IMR-90 (cell line): Measurements from ENCODE around the gene COL25A1. TPM values are rescaled to one million over a fixed set of nuclear protein-coding genes. Genes with fewer than 3 reads are reported as not detected.

ENCODE experiments used
- ATAC-seq: fragments of 200-7000 bp; cut with Tn5 transposase; 2 replicates; pipeline ENCODE4 v1.9.1; 2020; ENCODE audit warnings: low read depth, mild to moderate bottlenecking, moderate library complexity
- BruUV-seq: library from RNA; stranded (reverse); fragments of 400-500 nt; replicated peaks from 2 replicates; lab custom pipeline; 2021; lab: Mats Ljungman, UMichigan
- CTCF ChIA-PET: fragments of 300-600 bp; formaldehyde crosslinking; extraction: SDS; loops from one replicate; lab custom pipeline; 2021; ENCODE audit warnings: antibody characterized with exemption; lab: Yijun Ruan, JAX
- POLR2A ChIA-PET: fragments of 300-600 bp; sonication (Branson Sonifier 250); formaldehyde crosslinking; loops from one replicate; lab custom pipeline; 2022; ENCODE audit warnings: antibody characterized with exemption; ENCODE audit not compliant: unreplicated experiment; lab: Charles Lee
- DNase-seq: peaks from one replicate; pipeline ENCODE4 v3.0.0; 2013
- H2AFZ ChIP-seq: replicated peaks from 2 replicates; pipeline ENCODE3; 2013; ENCODE audit warnings: low read length, mild to moderate bottlenecking; ENCODE audit not compliant: poor library complexity
- H2AK5ac ChIP-seq: 2 replicates; pipeline ENCODE4 v1.6.1; 2013; ENCODE audit warnings: low read depth, low read length, inconsistent platforms
- H2AK9ac ChIP-seq: replicated peaks from 2 replicates; pipeline ENCODE3; 2013; ENCODE audit warnings: mild to moderate bottlenecking, low read depth, low read length, moderate library complexity; ENCODE audit not compliant: poor library complexity
- H2BK120ac ChIP-seq: 2 replicates; pipeline ENCODE4 v1.6.1; 2013; ENCODE audit warnings: low read depth, low read length, inconsistent platforms
- H2BK15ac ChIP-seq: 3 replicates; pipeline ENCODE4 v1.6.1; 2013; ENCODE audit warnings: low read depth, low read length, inconsistent platforms
- H2BK20ac ChIP-seq: 2 replicates; pipeline ENCODE4 v1.6.1; 2013; ENCODE audit warnings: low read depth, mild to moderate bottlenecking, inconsistent platforms, low read length, moderate library complexity
- H2BK5ac ChIP-seq: 2 replicates; pipeline ENCODE4 v1.6.1; 2013; ENCODE audit warnings: mild to moderate bottlenecking, low read depth, low read length, inconsistent platforms; ENCODE audit not compliant: poor library complexity, severe bottlenecking
- H3K14ac ChIP-seq: replicated peaks from 2 replicates; pipeline ENCODE4 v1.6.1; 2013; ENCODE audit warnings: low read depth, low read length, inconsistent platforms
- H3K18ac ChIP-seq: 2 replicates; pipeline ENCODE4 v1.6.1; 2013; ENCODE audit warnings: low read depth, low read length, control low read depth
- H3K23ac ChIP-seq: 2 replicates; pipeline ENCODE4 v1.6.1; 2013; ENCODE audit warnings: low read depth, low read length, inconsistent platforms
- H3K27ac ChIP-seq: 2 replicates; pipeline ENCODE4 v1.5.1; 2013; ENCODE audit warnings: mild to moderate bottlenecking, control low read depth, low read length; ENCODE audit not compliant: insufficient read depth
- H3K27me3 ChIP-seq: 2 replicates; pipeline ENCODE4 v1.6.1; 2013; ENCODE audit warnings: low read length; ENCODE audit not compliant: control insufficient read depth, insufficient read depth
- H3K36me3 ChIP-seq: 2 replicates; pipeline ENCODE4 v1.6.1; 2013; ENCODE audit warnings: low read length, mixed read lengths; ENCODE audit not compliant: control insufficient read depth, insufficient read depth
- H3K4ac ChIP-seq: 2 replicates; pipeline ENCODE4 v1.6.1; 2013; ENCODE audit warnings: low read depth, low read length, inconsistent platforms
- H3K4me1 ChIP-seq: 2 replicates; pipeline ENCODE4 v1.6.1; 2013; ENCODE audit warnings: low read length, mixed read lengths; ENCODE audit not compliant: control insufficient read depth, insufficient read depth
- H3K4me2 ChIP-seq: 2 replicates; pipeline ENCODE4 v1.6.1; 2013; ENCODE audit warnings: low read depth, mild to moderate bottlenecking, control low read depth, low read length, moderate library complexity
- H3K4me3 ChIP-seq: 2 replicates; pipeline ENCODE4 v1.5.1; 2013; ENCODE audit warnings: low read depth, mild to moderate bottlenecking, control low read depth, low read length, moderate library complexity; ENCODE audit not compliant: insufficient read depth
- H3K56ac ChIP-seq: 2 replicates; pipeline ENCODE4 v1.6.1; 2013; ENCODE audit warnings: low read length, inconsistent platforms; ENCODE audit not compliant: insufficient read depth; ENCODE audit errors: extremely low read depth
- H3K79me1 ChIP-seq, 2 experiments: 2 replicates each; pipeline ENCODE4 v1.6.1; 2013; ENCODE audit warnings: low read length in 2 of 2, inconsistent platforms in 1 of 2, low read depth in 1 of 2
- H3K9ac ChIP-seq: 2 replicates; pipeline ENCODE4 v1.6.1; 2013; ENCODE audit warnings: low read depth, low read length, control low read depth
- H3K9me1 ChIP-seq: 2 replicates; pipeline ENCODE4 v1.6.1; 2013; ENCODE audit warnings: low read length, inconsistent platforms; ENCODE audit not compliant: insufficient read depth
- H3K9me3 ChIP-seq: 2 replicates; pipeline ENCODE4 v1.6.1; 2013; ENCODE audit warnings: low read length; ENCODE audit not compliant: control insufficient read depth, insufficient read depth
- H4K20me1 ChIP-seq: 2 replicates; pipeline ENCODE4 v1.6.1; 2013; ENCODE audit warnings: low read length, inconsistent platforms; ENCODE audit not compliant: insufficient read depth
- H4K5ac ChIP-seq: 2 replicates; pipeline ENCODE4 v1.6.1; 2013; ENCODE audit warnings: mild to moderate bottlenecking, low read depth, low read length, control low read depth
- H4K8ac ChIP-seq, 2 experiments: 2 replicates each; pipeline ENCODE4 v1.6.1; 2013; ENCODE audit warnings: low read depth in 2 of 2, low read length in 2 of 2, control low read depth in 1 of 2, inconsistent platforms in 1 of 2
- H4K91ac ChIP-seq: 2 replicates; pipeline ENCODE4 v1.6.1; 2013; ENCODE audit warnings: low read depth, low read length, inconsistent platforms; ENCODE audit not compliant: insufficient read depth
- BHLHE40 ChIP-seq: fragments of 150-350 bp; IDR thresholded peaks from 2 replicates; pipeline ENCODE4 v1.6.1; 2016; ENCODE audit warnings: mild to moderate bottlenecking, low read depth, low read length
- CEBPB ChIP-seq: IDR thresholded peaks from 2 replicates; pipeline ENCODE4 v1.6.1; 2012; ENCODE audit warnings: low read depth, low read length, improper control_type of control experiment
- CHD1 ChIP-seq: IDR thresholded peaks from 2 replicates; pipeline ENCODE4 v1.6.1; 2012; ENCODE audit warnings: low read depth, low read length, improper control_type of control experiment
- FOS ChIP-seq: fragments of 150-350 bp; IDR thresholded peaks from 2 replicates; pipeline ENCODE4 v1.6.1; 2016; ENCODE audit warnings: low read depth, low read length
- MAFK ChIP-seq: IDR thresholded peaks from 2 replicates; pipeline ENCODE4 v1.6.1; 2012; ENCODE audit warnings: low read depth, low read length, improper control_type of control experiment
- MAZ ChIP-seq: IDR thresholded peaks from 2 replicates; pipeline ENCODE4 v1.6.1; 2012; ENCODE audit warnings: low read depth, mild to moderate bottlenecking, low read length, improper control_type of control experiment, moderate library complexity, borderline replicate concordance
- MXI1 ChIP-seq: IDR thresholded peaks from 2 replicates; pipeline ENCODE4 v1.6.1; 2012; ENCODE audit warnings: low read depth, mild to moderate bottlenecking, low read length, moderate library complexity, borderline replicate concordance
- NFE2L2 ChIP-seq: fragments of 150-350 bp; IDR thresholded peaks from 2 replicates; pipeline ENCODE4 v1.6.1; 2016; ENCODE audit warnings: low read depth, mild to moderate bottlenecking, low read length
- POLR2A ChIP-seq: IDR thresholded peaks from 2 replicates; pipeline ENCODE4 v1.6.1; 2012; ENCODE audit warnings: mild to moderate bottlenecking, low read depth, low read length
- RAD21 ChIP-seq: IDR thresholded peaks from 2 replicates; pipeline ENCODE4 v1.6.1; 2012; ENCODE audit warnings: low read length, improper control_type of control experiment
- RCOR1 ChIP-seq: IDR thresholded peaks from 2 replicates; pipeline ENCODE4 v1.6.1; 2012; ENCODE audit warnings: mild to moderate bottlenecking, low read length, improper control_type of control experiment; ENCODE audit not compliant: insufficient replicate concordance
- RFX5 ChIP-seq: IDR thresholded peaks from 2 replicates; pipeline ENCODE4 v1.8.0; 2012; ENCODE audit warnings: low read depth, mild to moderate bottlenecking, low read length, moderate library complexity
- SMC3 ChIP-seq: fragments of 150-350 bp; IDR thresholded peaks from 2 replicates; pipeline ENCODE4 v1.6.1; 2016; ENCODE audit warnings: low read depth, mild to moderate bottlenecking, antibody characterized with exemption, low read length, moderate library complexity
- WGBS, 2 experiments: methylation state at CpG; one replicate each; pipeline versions ENCODE4 v1.1.5 to v1.1.7; 2013; ENCODE audit warnings: missing lambda C conversion rate in 2 of 2; ENCODE audit not compliant: insufficient read length in 1 of 2; ENCODE audit errors: extremely low coverage in 2 of 2; 5-methylcytosine and 5-hydroxymethylcytosine counted together
- dilution Hi-C: fragments of 300-500 bp; cut with HindIII; formaldehyde crosslinking; loops from one replicate; pipeline ENCODE4 v1.14.3; 2018; ENCODE audit warnings: low sequenced_read_pairs; ENCODE audit not compliant: unreplicated experiment
- in situ Hi-C: fragments of 300-500 bp; cut with MboI; formaldehyde crosslinking; loops from 3 replicates; pipeline ENCODE4 v1.14.3; 2019; ENCODE audit warnings: low sequenced_read_pairs, inconsistent platforms, mixed read lengths
- intact Hi-C: fragments of 100-400 bp; cut with micrococcal nuclease; formaldehyde crosslinking; loops from 2 replicates; pipeline ENCODE4 v1.10.0; 2022
- polyA plus RNA-seq, 3 experiments: library from polyadenylated mRNA; depleted of rRNA; stranded (reverse); fragments of >200 nt; gene quantifications; 2 replicates each; pipeline ENCODE4 v1.2.3, GENCODE V29; 2012; ENCODE audit warnings: low replicate concordance in 1 of 3
- total RNA-seq: library from RNA; depleted of rRNA; stranded (reverse); fragments of >200 nt; gene quantifications from 2 replicates; pipeline ENCODE4 v1.2.3, GENCODE V29; 2012
- TF ChIP-seq, protein P1 (sequence below): conservative IDR thresholded peaks from 2 replicates; pipeline ENCODE4 v1.5.1; 2012; ENCODE audit warnings: mild to moderate bottlenecking, low read depth, low read length, improper control_type of control experiment
- TF ChIP-seq, protein P2 (sequence below): fragments of 150-350 bp; IDR thresholded peaks from 2 replicates; pipeline ENCODE4 v1.6.1; 2017; ENCODE audit warnings: mild to moderate bottlenecking, antibody characterized with exemption, low read length, low read depth
- TF ChIP-seq, protein P3 (sequence below): fragments of 150-350 bp; IDR thresholded peaks from 2 replicates; pipeline ENCODE4 v1.6.1; 2016; ENCODE audit warnings: low read depth, mild to moderate bottlenecking, low read length, moderate library complexity, borderline replicate concordance

The COL25A1 gene
- total and polyA plus RNA-seq, 2 of the 4 experiments (the other 2 are of a cell fraction) = under 0.01 to 0.05 TPM

- Histone ChIP-seq H3K79me1 (no peaks in the 10 kb centered on the region), H4K8ac (no peak overlapping the region), H3K56ac (no peak overlapping the region), H3K18ac (no peak overlapping the region), H3K4me1 (no peaks in the 10 kb centered on the region), H3K9me3 (no peaks in the 10 kb centered on the region), H3K4ac (no peak overlapping the region), H2AK9ac (no peak overlapping the region), H3K4me3 (no peak overlapping the region), H3K4me2 (no peak overlapping the region), H3K9me1 (no peaks in the 10 kb centered on the region), H2AFZ (no peak overlapping the region), H2BK5ac (no peak overlapping the region), H3K23ac (no peak overlapping the region), H3K27ac (no peak overlapping the region), H4K20me1 (no peaks in the 10 kb centered on the region), H2BK120ac (no peak overlapping the region), H4K91ac (no peak overlapping the region), H2AK5ac (no peak overlapping the region), H2BK15ac (no peak overlapping the region), H2BK20ac (no peak overlapping the region), H3K14ac (no peak overlapping the region), H3K9ac (no peak overlapping the region), H3K36me3 (no peaks in the 10 kb centered on the region), H4K5ac (no peak overlapping the region), H3K27me3 (no peaks in the 10 kb centered on the region)
- ChIA-PET POLR2A (no interaction called here), CTCF (no interaction called here)
- ATAC-seq (no peak), DNase-seq (no peak)
- intact Hi-C loops = no loop called here
- in situ Hi-C loops = no loop called here
- BruUV-seq = no TSS peak
- 35% methylated on average over 3 of the region's 9 CpGs; no CpG with 5 or more reads in 1 of the 2 experiments for WGBS, 2 experiments
- no peak for TF ChIP-seq RAD21
- TF ChIP-seq CEBPB = no peak
- TF ChIP-seq NFE2L2 = no peak
- TF ChIP-seq FOS = no peak
- TF ChIP-seq, protein P1, sequence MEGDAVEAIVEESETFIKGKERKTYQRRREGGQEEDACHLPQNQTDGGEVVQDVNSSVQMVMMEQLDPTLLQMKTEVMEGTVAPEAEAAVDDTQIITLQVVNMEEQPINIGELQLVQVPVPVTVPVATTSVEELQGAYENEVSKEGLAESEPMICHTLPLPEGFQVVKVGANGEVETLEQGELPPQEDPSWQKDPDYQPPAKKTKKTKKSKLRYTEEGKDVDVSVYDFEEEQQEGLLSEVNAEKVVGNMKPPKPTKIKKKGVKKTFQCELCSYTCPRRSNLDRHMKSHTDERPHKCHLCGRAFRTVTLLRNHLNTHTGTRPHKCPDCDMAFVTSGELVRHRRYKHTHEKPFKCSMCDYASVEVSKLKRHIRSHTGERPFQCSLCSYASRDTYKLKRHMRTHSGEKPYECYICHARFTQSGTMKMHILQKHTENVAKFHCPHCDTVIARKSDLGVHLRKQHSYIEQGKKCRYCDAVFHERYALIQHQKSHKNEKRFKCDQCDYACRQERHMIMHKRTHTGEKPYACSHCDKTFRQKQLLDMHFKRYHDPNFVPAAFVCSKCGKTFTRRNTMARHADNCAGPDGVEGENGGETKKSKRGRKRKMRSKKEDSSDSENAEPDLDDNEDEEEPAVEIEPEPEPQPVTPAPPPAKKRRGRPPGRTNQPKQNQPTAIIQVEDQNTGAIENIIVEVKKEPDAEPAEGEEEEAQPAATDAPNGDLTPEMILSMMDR = no peak
- no peak for TF ChIP-seq MXI1
- TF ChIP-seq BHLHE40 = no peak
- TF ChIP-seq, protein P2, sequence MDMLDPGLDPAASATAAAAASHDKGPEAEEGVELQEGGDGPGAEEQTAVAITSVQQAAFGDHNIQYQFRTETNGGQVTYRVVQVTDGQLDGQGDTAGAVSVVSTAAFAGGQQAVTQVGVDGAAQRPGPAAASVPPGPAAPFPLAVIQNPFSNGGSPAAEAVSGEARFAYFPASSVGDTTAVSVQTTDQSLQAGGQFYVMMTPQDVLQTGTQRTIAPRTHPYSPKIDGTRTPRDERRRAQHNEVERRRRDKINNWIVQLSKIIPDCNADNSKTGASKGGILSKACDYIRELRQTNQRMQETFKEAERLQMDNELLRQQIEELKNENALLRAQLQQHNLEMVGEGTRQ = no peak
- no peak for TF ChIP-seq POLR2A
- TF ChIP-seq MAZ = no peak
- no peak for TF ChIP-seq RCOR1
- no peak for TF ChIP-seq SMC3
- TF ChIP-seq, protein P3, sequence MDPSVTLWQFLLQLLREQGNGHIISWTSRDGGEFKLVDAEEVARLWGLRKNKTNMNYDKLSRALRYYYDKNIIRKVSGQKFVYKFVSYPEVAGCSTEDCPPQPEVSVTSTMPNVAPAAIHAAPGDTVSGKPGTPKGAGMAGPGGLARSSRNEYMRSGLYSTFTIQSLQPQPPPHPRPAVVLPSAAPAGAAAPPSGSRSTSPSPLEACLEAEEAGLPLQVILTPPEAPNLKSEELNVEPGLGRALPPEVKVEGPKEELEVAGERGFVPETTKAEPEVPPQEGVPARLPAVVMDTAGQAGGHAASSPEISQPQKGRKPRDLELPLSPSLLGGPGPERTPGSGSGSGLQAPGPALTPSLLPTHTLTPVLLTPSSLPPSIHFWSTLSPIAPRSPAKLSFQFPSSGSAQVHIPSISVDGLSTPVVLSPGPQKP = no peak
- TF ChIP-seq CHD1 = no peak
- no peak for TF ChIP-seq MAFK
- no peak for TF ChIP-seq RFX5
- dilution Hi-C loops = no loop called here
Measured at GRCh38 chr4:109091727-109092409, 210.6 kb downstream of the COL25A1 start.
